ENCODE measurements around the gene RNU11. TPM values are rescaled to one million over a fixed set of nuclear protein-coding genes. Genes with fewer than 3 reads are reported as not detected.
"Not testable (repeated sequence)": the region's sequence is repeated elsewhere in the genome, so short reads cannot be mapped to it uniquely, and the experiment has no call there.

RNU11 gene
- total RNA-seq, 1 donor from 2014 or later, result not detected

DNA sequence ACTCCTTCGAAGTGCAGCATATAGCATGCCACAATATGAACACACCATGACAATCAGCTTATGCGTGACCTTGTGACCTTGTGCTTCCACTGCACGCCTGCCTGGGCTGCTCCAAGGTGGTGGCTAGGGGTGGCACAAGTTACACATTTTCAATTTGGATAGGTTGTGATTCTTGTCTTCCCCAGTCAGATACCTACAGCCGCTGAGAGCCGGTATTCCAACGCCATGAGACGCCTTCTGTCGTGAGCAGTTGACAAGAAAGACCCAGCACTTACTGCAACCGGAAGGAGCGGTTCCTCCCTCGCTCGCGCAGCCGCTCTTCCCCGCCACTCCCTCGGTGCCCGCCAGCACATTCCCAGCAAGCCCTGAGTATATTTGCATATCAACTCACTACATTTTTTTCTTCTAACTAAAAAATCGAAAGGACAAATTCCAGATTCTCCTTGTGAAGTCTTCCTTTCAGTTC, 359 bp upstream of the RNU11 start:
- H3K4me1 ChIP-seq, result peaks cover 24% of the 10 kb centered on the region
- H3K36me3 ChIP-seq, result no peaks in the 10 kb centered on the region
- intact Hi-C loops (cut with DNase I), result no loop called here
- peak; percentile 93 for DNase-seq
- TF ChIP-seq, protein P1, sequence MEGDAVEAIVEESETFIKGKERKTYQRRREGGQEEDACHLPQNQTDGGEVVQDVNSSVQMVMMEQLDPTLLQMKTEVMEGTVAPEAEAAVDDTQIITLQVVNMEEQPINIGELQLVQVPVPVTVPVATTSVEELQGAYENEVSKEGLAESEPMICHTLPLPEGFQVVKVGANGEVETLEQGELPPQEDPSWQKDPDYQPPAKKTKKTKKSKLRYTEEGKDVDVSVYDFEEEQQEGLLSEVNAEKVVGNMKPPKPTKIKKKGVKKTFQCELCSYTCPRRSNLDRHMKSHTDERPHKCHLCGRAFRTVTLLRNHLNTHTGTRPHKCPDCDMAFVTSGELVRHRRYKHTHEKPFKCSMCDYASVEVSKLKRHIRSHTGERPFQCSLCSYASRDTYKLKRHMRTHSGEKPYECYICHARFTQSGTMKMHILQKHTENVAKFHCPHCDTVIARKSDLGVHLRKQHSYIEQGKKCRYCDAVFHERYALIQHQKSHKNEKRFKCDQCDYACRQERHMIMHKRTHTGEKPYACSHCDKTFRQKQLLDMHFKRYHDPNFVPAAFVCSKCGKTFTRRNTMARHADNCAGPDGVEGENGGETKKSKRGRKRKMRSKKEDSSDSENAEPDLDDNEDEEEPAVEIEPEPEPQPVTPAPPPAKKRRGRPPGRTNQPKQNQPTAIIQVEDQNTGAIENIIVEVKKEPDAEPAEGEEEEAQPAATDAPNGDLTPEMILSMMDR (IDR thresholded peaks at IDR 0.05), result no peak
- H3K27me3 ChIP-seq (ENCODE audit: low read depth), result no peaks in the 10 kb centered on the region
- H3K9me3 ChIP-seq, result no peaks in the 10 kb centered on the region
- peak overlapping the region; percentile 99 for H3K27ac ChIP-seq
- peak; percentile 95 to 97 for ATAC-seq
- peak overlapping the region; percentile 62 for H3K4me3 ChIP-seq

DNA sequence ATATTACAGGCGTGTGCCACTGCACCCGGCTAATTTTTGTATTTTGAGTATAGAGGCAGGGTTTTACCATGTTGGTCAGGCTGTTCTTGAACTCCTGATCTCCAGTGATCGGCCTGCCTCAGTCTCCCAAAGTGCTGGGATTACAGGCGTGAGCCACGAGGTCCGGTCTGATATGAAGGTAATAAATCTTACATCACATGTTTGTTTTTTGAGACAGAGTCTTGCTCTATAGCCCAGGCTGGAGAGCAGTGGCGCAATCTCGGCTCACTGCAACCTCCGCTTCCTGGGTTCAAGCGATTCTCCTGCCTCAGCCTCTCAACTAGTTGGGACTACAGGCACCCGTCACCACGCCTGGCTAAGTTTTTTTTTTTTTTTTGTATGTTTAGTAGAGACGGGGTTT, 4.7 kb downstream of the RNU11 start:
- DNase-seq; H3K36me3 ChIP-seq; H3K4me3 ChIP-seq; H3K27me3 ChIP-seq (ENCODE audit: low read depth); H3K4me1 ChIP-seq; ATAC-seq; H3K9me3 ChIP-seq; intact Hi-C loops (cut with DNase I); H3K27ac ChIP-seq: not testable (repeated sequence)

DNA sequence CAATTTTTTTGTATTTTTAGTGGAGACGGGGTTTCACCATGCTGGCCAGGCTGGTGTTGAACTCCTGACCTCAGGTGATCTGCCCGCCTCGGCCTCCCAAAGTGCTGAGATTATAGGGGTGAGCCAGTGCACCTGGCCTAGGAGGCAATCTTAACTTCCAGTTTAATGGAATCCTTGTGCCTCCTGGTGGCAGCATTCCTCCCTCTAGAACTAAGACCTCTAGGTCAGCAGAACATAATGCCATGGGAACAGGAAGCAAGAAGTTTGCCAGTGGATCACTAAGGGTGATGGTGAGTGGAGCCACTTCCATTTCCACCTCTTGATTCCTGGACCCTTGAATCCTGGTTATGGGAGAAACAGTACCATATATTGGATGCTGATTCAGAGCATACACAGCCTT, 5.5 kb downstream of the RNU11 start:
- H3K27ac ChIP-seq; H3K4me1 ChIP-seq; H3K27me3 ChIP-seq (ENCODE audit: low read depth); intact Hi-C loops (cut with DNase I); DNase-seq; H3K9me3 ChIP-seq; H3K36me3 ChIP-seq; ATAC-seq; H3K4me3 ChIP-seq: not testable (repeated sequence)
- TF ChIP-seq, protein P1 (IDR thresholded peaks at IDR 0.05), result peak; percentile 28

DNA sequence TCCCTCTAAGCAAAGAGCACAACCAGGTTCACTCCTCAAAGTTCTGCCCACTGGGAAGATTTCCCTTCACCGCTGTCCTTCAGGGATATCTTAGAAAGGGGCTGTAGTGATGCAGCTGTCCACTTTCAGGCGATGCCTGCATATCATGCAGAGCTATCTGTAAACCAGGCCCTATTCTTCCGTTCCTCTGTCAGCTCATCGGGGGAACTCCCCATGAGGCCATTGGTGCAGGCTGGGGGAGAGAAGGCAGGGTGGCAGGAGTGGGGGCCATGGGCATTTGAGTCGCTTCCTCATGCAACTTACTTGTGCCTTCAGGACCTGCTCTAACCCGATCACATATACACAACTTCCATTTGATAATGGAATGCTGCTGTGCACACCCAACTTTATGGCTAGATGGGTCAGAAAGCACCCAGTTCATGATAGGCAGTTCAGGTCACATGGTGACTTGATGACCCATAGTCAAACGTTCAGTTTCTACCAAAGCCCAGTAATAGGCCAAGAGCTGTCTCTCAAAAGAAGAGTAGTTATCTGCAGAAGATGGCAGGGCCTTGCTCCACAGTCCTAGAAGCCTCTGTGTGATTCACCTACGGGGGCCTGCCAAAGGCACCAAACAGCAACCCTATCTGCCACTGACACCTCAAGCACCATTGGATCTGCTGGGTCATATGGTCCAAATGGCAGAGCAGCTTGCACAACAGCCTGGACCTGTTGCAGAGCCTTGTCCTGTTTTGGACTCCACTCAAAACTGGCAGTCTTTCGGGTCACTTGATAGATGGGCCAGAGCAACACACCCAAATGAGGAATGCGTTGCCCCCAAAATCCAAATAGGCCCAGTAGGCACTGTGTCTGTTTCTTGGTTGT, 7.3 kb downstream of the RNU11 start:
- H3K9me3 ChIP-seq; ATAC-seq; H3K4me3 ChIP-seq; DNase-seq; H3K27me3 ChIP-seq (ENCODE audit: low read depth); H3K4me1 ChIP-seq; H3K36me3 ChIP-seq; intact Hi-C loops (cut with DNase I); H3K27ac ChIP-seq: not testable (repeated sequence)

DNA sequence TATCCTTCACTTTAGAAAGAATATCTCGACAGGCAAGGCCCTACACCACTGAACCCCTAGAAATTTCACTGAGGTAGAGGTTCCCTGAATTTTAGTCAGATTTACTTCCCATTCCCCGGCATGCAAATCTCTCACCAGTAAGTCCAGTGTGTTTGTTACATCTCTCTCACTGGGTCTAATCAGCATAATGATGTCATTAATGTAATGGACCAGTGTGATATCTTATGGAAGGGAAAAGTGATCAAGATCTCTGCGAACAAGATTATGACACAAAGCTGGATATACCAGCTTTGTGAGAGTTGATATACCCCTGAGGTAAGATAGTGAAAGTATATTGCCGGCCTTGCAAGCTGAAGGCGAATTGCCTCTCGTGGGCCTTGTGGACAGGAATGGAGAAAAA, 7.9 kb downstream of the RNU11 start:
- no peaks in the 10 kb centered on the region for H3K36me3 ChIP-seq
- no peak overlapping the region for H3K4me3 ChIP-seq
- H3K4me1 ChIP-seq, result no peaks in the 10 kb centered on the region
- ATAC-seq (no peak), DNase-seq (no peak)
- intact Hi-C loops (cut with DNase I), result no loop called here
- H3K9me3 ChIP-seq, result no peaks in the 10 kb centered on the region
- TF ChIP-seq, protein P1 (IDR thresholded peaks at IDR 0.05), result no peak
- no peak overlapping the region for H3K27ac ChIP-seq
- H3K27me3 ChIP-seq (ENCODE audit: low read depth), result no peaks in the 10 kb centered on the region

DNA sequence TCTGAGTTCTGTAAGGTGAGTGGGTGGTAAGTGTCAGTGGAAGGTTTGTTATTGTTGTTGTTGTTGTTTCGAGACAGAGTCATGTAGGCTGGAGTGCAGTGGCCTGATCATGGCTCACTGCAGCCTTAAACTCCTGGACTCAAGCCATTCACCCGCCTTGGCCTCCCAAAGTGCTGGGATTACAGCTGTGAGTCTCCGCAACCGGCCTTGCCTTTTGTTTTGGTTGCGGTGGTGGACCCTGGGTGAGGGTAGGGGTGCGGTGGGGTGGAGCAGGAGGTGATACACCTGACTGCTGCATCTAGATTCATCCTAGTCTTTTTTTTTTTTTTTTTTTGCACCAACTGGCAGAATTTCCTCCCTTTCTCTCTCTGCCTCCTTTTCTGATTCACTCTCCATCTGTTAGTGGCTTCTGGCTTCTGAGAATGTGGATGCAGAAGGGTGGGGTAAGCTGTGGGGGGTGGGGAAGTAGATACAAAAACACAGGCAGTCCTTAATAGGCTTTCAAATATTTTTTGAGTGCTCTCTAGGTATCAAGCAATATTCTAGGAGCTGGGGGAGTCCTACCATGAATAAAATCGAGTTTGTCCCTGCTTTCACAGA, 15.6 kb downstream of the RNU11 start:
- intact Hi-C loops (cut with DNase I), result no loop called here
- Histone ChIP-seq H3K27ac (no peak overlapping the region), H3K4me1 (peaks cover 7% of the 10 kb centered on the region), H3K27me3 (ENCODE audit: low read depth) (no peaks in the 10 kb centered on the region), H3K9me3 (no peaks in the 10 kb centered on the region), H3K36me3 (no peaks in the 10 kb centered on the region), H3K4me3 (no peak overlapping the region)
- TF ChIP-seq, protein P1 (IDR thresholded peaks at IDR 0.05), result no peak
- ATAC-seq (no peak), DNase-seq (no peak)

Measured in lower lobe of right lung (tissue), 2 donors.